ENCODE measurements around the gene GORASP1.

DNA sequence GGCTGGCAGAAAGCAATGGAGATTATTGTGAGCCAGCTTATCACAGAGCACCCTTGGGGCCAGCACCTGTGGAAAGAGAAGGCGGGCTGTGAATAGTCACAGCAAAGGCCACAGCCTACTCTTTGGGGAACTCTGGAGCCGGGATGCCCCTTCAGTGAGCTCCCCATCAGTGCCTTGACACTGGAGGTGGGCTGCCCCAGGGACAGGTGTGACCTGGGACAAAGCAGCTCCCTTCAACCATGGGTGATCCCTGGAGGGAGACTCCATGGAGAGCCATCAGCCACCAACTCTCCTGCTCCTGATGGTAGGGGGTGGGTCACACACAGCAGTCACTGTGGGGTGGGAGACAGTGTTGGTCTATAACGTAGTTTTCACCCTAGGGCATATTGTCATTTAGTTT, 5.9 kb upstream of the GORASP1 start:
- TF ChIP-seq, protein P1, sequence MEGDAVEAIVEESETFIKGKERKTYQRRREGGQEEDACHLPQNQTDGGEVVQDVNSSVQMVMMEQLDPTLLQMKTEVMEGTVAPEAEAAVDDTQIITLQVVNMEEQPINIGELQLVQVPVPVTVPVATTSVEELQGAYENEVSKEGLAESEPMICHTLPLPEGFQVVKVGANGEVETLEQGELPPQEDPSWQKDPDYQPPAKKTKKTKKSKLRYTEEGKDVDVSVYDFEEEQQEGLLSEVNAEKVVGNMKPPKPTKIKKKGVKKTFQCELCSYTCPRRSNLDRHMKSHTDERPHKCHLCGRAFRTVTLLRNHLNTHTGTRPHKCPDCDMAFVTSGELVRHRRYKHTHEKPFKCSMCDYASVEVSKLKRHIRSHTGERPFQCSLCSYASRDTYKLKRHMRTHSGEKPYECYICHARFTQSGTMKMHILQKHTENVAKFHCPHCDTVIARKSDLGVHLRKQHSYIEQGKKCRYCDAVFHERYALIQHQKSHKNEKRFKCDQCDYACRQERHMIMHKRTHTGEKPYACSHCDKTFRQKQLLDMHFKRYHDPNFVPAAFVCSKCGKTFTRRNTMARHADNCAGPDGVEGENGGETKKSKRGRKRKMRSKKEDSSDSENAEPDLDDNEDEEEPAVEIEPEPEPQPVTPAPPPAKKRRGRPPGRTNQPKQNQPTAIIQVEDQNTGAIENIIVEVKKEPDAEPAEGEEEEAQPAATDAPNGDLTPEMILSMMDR (IDR thresholded peaks at IDR 0.05; ENCODE audit: insufficient read depth, low read depth, low read length): no peak
- no peak for TF ChIP-seq EZH2 (IDR thresholded peaks at IDR 0.05; ENCODE audit: insufficient read depth, low read length)

All from astrocyte (in vitro differentiated cells and primary cell).